ENCODE measurements around the gene HOXA9. TPM values are rescaled to one million over a fixed set of nuclear protein-coding genes. Genes with fewer than 3 reads are reported as not detected.

The HOXA9 gene
- total RNA-seq, 1 donor from 2014 or later = not detected

- Histone ChIP-seq H3K79me2 (ENCODE audit: low read depth) (no peaks in the 10 kb centered on the region), H2AFZ (replicated peaks) (no peak overlapping the region), H3K9ac (no peak overlapping the region), H3K36me3 (no peaks in the 10 kb centered on the region), H3K4me2 (no peak overlapping the region), H3K4me1 (peaks cover 20% of the 10 kb centered on the region), H3K9me3 (ENCODE audit: low read depth) (no peaks in the 10 kb centered on the region), H3K27me3 (peaks cover 100% of the 10 kb centered on the region), H3K27ac (no peak overlapping the region), H4K20me1 (ENCODE audit: low read depth) (peaks cover 96% of the 10 kb centered on the region), H3F3A (ENCODE audit: low read depth) (peaks cover 9% of the 10 kb centered on the region), H3K4me3 (no peak overlapping the region)
- no peak for DNase-seq (ENCODE audit: low spot score)
- no peaks in the 10 kb centered on the region for H3K36me3 Mint-ChIP-seq
- H3K27me3 Mint-ChIP-seq (ENCODE audit: insufficient read depth, low read depth) = peaks cover 95% of the 10 kb centered on the region
- H3K9me3 Mint-ChIP-seq = peaks cover 8% of the 10 kb centered on the region
- no peak overlapping the region for H3K4me3 Mint-ChIP-seq
- no peak for TF ChIP-seq CTCF (IDR thresholded peaks at IDR 0.05)
- no peak for TF ChIP-seq EZH2 (IDR thresholded peaks at IDR 0.05)
- no peak for TF ChIP-seq EZH2phosphoT487 (IDR thresholded peaks at IDR 0.05)
- no peak overlapping the region for H3K27ac Mint-ChIP-seq
- H3K4me1 Mint-ChIP-seq = peaks cover 6% of the 10 kb centered on the region
Measured at GRCh38 chr7:27208998-27209397, 43.7 kb upstream of the HOXA9 start.

- peaks cover 96% of the 10 kb centered on the region for H4K20me1 ChIP-seq (ENCODE audit: low read depth)
- H3K79me2 ChIP-seq (ENCODE audit: low read depth) = no peaks in the 10 kb centered on the region
- H3K4me2 ChIP-seq = peak overlapping the region; percentile 7
- H3F3A ChIP-seq (ENCODE audit: low read depth) = peaks cover 9% of the 10 kb centered on the region
- no peak overlapping the region for H2AFZ ChIP-seq (replicated peaks)
- Mint-ChIP-seq H3K27ac (no peak overlapping the region), H3K4me1 (peaks cover 6% of the 10 kb centered on the region), H3K4me3 (no peak overlapping the region), H3K9me3 (peaks cover 8% of the 10 kb centered on the region), H3K36me3 (no peaks in the 10 kb centered on the region), H3K27me3 (ENCODE audit: insufficient read depth, low read depth) (peaks cover 95% of the 10 kb centered on the region)
- no peaks in the 10 kb centered on the region for H3K9me3 ChIP-seq (ENCODE audit: low read depth)
- no peak overlapping the region for H3K4me3 ChIP-seq
- no peak overlapping the region for H3K27ac ChIP-seq
- TF ChIP-seq EZH2phosphoT487 (IDR thresholded peaks at IDR 0.05) (no peak), EZH2 (IDR thresholded peaks at IDR 0.05) (peak; percentile 15), CTCF (IDR thresholded peaks at IDR 0.05) (no peak)
- H3K4me1 ChIP-seq = peaks cover 11% of the 10 kb centered on the region
- H3K27me3 ChIP-seq = peaks cover 100% of the 10 kb centered on the region
- H3K9ac ChIP-seq = no peak overlapping the region
- H3K36me3 ChIP-seq = no peaks in the 10 kb centered on the region
- DNase-seq (ENCODE audit: low spot score) = no peak
Measured at GRCh38 chr7:27207348-27207985, 42.1 kb upstream of the HOXA9 start.

GRCh38 chr7:27205325-27206280, 40.3 kb upstream of the HOXA9 start:
- no peak overlapping the region for H3K27ac Mint-ChIP-seq

More at GRCh38 chr7:27205325-27206280, 40.3 kb upstream of the HOXA9 start:
- Histone ChIP-seq H3K4me1 (peaks cover 11% of the 10 kb centered on the region), H3K79me2 (ENCODE audit: low read depth) (no peaks in the 10 kb centered on the region), H3K9ac (no peak overlapping the region), H2AFZ (replicated peaks) (no peak overlapping the region), H3K9me3 (ENCODE audit: low read depth) (no peaks in the 10 kb centered on the region), H4K20me1 (ENCODE audit: low read depth) (peaks cover 96% of the 10 kb centered on the region), H3K27ac (no peak overlapping the region), H3K4me3 (peak overlapping the region; percentile 2), H3F3A (ENCODE audit: low read depth) (peaks cover 12% of the 10 kb centered on the region), H3K27me3 (peaks cover 100% of the 10 kb centered on the region), H3K36me3 (no peaks in the 10 kb centered on the region), H3K4me2 (peak overlapping the region; percentile 12)
- peak; percentile 74 for DNase-seq (ENCODE audit: low spot score)
- Mint-ChIP-seq H3K27me3 (ENCODE audit: insufficient read depth, low read depth) (peaks cover 95% of the 10 kb centered on the region), H3K4me3 (peak overlapping the region; percentile 1), H3K4me1 (peaks cover 9% of the 10 kb centered on the region), H3K36me3 (no peaks in the 10 kb centered on the region), H3K9me3 (peaks cover 13% of the 10 kb centered on the region)
- TF ChIP-seq EZH2 (IDR thresholded peaks at IDR 0.05) (peak; percentile 99), CTCF (IDR thresholded peaks at IDR 0.05) (peak; percentile 3), EZH2phosphoT487 (IDR thresholded peaks at IDR 0.05) (peak; percentile 94)
